OCI-LY7 (cell line): Measurements from ENCODE around the gene NCKAP5. TPM values are rescaled to one million over a fixed set of nuclear protein-coding genes. Genes with fewer than 3 reads are reported as not detected.
"Not testable (repeated sequence)": the region's sequence is repeated elsewhere in the genome, so short reads cannot be mapped to it uniquely, and the experiment has no call there.

Experiments
- BruUV-seq: library from RNA; stranded (reverse); fragments of 400-500 nt; replicated peaks from 2 replicates; lab custom pipeline; 2021; lab: Mats Ljungman, UMichigan
- CTCF ChIA-PET: fragments of 300-600 bp; sonication (Branson Sonifier 250); formaldehyde crosslinking; loops from one replicate; lab custom pipeline; 2022; ENCODE audit warnings: antibody characterized with exemption; ENCODE audit not compliant: unreplicated experiment; lab: Charles Lee
- POLR2A ChIA-PET: fragments of 300-600 bp; sonication (Branson Sonifier 250); formaldehyde crosslinking; loops from one replicate; lab custom pipeline; 2022; ENCODE audit warnings: antibody characterized with exemption; lab: Charles Lee
- DNase-seq: peaks from one replicate; pipeline ENCODE4 v3.0.0-alpha.2; 2015; ENCODE audit warnings: low spot score
- H2AFZ ChIP-seq: fragments of 200-600 bp; sonication (generic), shearing (Covaris generic); 2 replicates; pipeline ENCODE4 v1.6.1; 2014; ENCODE audit warnings: mild to moderate bottlenecking, antibody characterized with exemption, low read length, moderate library complexity
- H3K27ac ChIP-seq: fragments of 200-600 bp; sonication (generic); 2 replicates; pipeline ENCODE4 v1.5.1; 2014; ENCODE audit warnings: mixed run types, low read depth, mild to moderate bottlenecking, moderate library complexity, low read length, inconsistent platforms; ENCODE audit not compliant: poor library complexity, severe bottlenecking
- H3K36me3 ChIP-seq: fragments of 200-600 bp; sonication (generic); 2 replicates; pipeline ENCODE4 v1.6.1; 2014; ENCODE audit warnings: mild to moderate bottlenecking, antibody characterized with exemption, low read length, moderate library complexity, mixed read lengths; ENCODE audit not compliant: insufficient read depth
- H3K4me1 ChIP-seq: fragments of 200-600 bp; sonication (generic); 2 replicates; pipeline ENCODE4 v1.5.1; 2014; ENCODE audit warnings: mild to moderate bottlenecking, low read length; ENCODE audit not compliant: insufficient read depth, poor library complexity, severe bottlenecking
- H3K4me2 ChIP-seq: fragments of 200-600 bp; sonication (generic); 2 replicates; pipeline ENCODE4 v1.6.1; 2014; ENCODE audit warnings: mild to moderate bottlenecking, low read length
- H3K4me3 ChIP-seq: fragments of 200-600 bp; sonication (generic); 2 replicates; pipeline ENCODE4 v1.5.1; 2014; ENCODE audit warnings: mild to moderate bottlenecking, low read depth, low read length; ENCODE audit not compliant: poor library complexity, severe bottlenecking
- H3K79me2 ChIP-seq: fragments of 200-600 bp; sonication (generic); 2 replicates; pipeline ENCODE4 v1.6.1; 2016; ENCODE audit warnings: low read depth, mild to moderate bottlenecking, low read length, moderate library complexity, mixed read lengths; ENCODE audit not compliant: insufficient read depth
- H3K9me2 ChIP-seq: fragments of 200-600 bp; sonication (generic); 2 replicates; pipeline ENCODE4 v1.6.1; 2016; ENCODE audit warnings: mild to moderate bottlenecking, low read length, mixed read lengths; ENCODE audit not compliant: insufficient read depth
- H3K9me3 ChIP-seq: fragments of 200-600 bp; sonication (generic); 2 replicates; pipeline ENCODE4 v1.6.1; 2014; ENCODE audit warnings: mild to moderate bottlenecking, mixed run types, low read length, mixed read lengths
- H4K20me1 ChIP-seq: fragments of 200-600 bp; sonication (generic); 2 replicates; pipeline ENCODE4 v1.6.1; 2014; ENCODE audit warnings: mild to moderate bottlenecking, antibody characterized with exemption, low read length, moderate library complexity, mixed read lengths; ENCODE audit not compliant: insufficient read depth
- EZH2phosphoT487 ChIP-seq: fragments of 200-600 bp; sonication (generic); IDR thresholded peaks from 2 replicates; pipeline ENCODE4 v1.6.1; 2018; ENCODE audit warnings: low read depth, borderline replicate concordance, mild to moderate bottlenecking, mixed run types, antibody characterized with exemption, low read length, moderate library complexity, mixed read lengths
- intact Hi-C: fragments of 100-400 bp; cut with micrococcal nuclease; formaldehyde crosslinking; loops from one replicate; pipeline ENCODE4 v1.10.0; 2022; ENCODE audit not compliant: unreplicated experiment
- total RNA-seq, 2 experiments: library from RNA; depleted of rRNA in 1 of 2; stranded (reverse); fragments of >200 nt in 1 of 2; shearing (Covaris generic) in 1 of 2; gene quantifications; 2 replicates each; pipeline ENCODE4 v1.2.3, GENCODE V29; 2014 to 2022
- TF ChIP-seq, protein P1 (sequence below): fragments of 200-600 bp; sonication (generic); conservative IDR thresholded peaks from 2 replicates; pipeline ENCODE4 v1.5.1; 2014; ENCODE audit warnings: mild to moderate bottlenecking, antibody characterized with exemption, low read length, moderate library complexity, mixed read lengths

NCKAP5 gene
- total RNA-seq, 2 experiments from 2014 or later, result not detected

DNA sequence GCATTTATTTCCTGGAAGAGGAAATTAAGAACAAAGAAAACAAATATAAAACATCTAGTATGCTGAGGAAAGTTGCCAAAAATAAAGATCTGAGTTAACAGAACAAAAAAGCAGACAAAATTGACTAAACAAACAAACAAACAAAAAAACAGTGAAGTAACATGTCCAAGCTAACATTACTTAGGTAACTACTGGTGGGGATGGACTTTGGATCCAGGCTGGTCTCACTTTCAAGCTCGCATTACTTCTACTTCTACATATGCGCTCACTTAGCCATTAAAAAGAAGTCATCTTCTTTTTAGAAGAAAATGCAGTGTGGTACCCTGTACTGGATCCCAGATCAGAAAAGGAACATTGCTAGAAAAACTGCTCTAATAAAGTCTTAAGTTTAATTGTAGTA is 358.9 kb downstream of the NCKAP5 start:
- ChIA-PET CTCF (no interaction called here), POLR2A (no interaction called here)
- no peaks in the 10 kb centered on the region for H3K36me3 ChIP-seq
- no peaks in the 10 kb centered on the region for H3K9me3 ChIP-seq
- no peaks in the 10 kb centered on the region for H3K9me2 ChIP-seq
- TF ChIP-seq EZH2phosphoT487, result no peak
- TF ChIP-seq, protein P1, sequence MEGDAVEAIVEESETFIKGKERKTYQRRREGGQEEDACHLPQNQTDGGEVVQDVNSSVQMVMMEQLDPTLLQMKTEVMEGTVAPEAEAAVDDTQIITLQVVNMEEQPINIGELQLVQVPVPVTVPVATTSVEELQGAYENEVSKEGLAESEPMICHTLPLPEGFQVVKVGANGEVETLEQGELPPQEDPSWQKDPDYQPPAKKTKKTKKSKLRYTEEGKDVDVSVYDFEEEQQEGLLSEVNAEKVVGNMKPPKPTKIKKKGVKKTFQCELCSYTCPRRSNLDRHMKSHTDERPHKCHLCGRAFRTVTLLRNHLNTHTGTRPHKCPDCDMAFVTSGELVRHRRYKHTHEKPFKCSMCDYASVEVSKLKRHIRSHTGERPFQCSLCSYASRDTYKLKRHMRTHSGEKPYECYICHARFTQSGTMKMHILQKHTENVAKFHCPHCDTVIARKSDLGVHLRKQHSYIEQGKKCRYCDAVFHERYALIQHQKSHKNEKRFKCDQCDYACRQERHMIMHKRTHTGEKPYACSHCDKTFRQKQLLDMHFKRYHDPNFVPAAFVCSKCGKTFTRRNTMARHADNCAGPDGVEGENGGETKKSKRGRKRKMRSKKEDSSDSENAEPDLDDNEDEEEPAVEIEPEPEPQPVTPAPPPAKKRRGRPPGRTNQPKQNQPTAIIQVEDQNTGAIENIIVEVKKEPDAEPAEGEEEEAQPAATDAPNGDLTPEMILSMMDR, result no peak
- intact Hi-C loops, result no loop called here
- no peak overlapping the region for H3K27ac ChIP-seq
- H2AFZ ChIP-seq, result no peak overlapping the region
- no peak overlapping the region for H3K4me3 ChIP-seq
- no TSS peak for BruUV-seq
- H3K79me2 ChIP-seq, result no peaks in the 10 kb centered on the region
- H4K20me1 ChIP-seq, result no peaks in the 10 kb centered on the region
- DNase-seq, result no peak
- H3K4me1 ChIP-seq, result no peaks in the 10 kb centered on the region
- no peak overlapping the region for H3K4me2 ChIP-seq

DNA sequence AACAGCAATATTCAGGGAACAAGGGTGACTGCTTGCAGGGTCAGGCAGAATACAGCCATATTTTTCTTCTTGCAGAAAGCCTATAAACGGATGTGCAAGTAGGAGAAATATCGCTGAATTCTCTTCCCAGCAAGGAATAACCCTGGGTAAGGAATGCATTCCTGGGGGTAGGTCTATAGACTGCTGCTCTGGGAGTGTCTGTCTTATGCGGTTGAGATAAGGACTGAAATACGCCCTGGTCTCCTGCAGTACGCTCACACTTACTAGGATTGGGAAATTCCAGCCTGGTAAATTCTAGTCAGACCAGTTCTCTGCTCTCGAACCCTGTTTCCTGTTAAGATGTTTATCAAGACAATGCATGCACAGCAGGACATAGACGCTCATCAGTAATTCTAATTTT is 361.6 kb downstream of the NCKAP5 start:
- CTCF ChIA-PET, H3K4me2 ChIP-seq, H3K27ac ChIP-seq, H3K4me1 ChIP-seq, H3K79me2 ChIP-seq, H3K9me3 ChIP-seq, BruUV-seq, H3K4me3 ChIP-seq, H2AFZ ChIP-seq, H4K20me1 ChIP-seq, H3K36me3 ChIP-seq, H3K9me2 ChIP-seq, DNase-seq, POLR2A ChIA-PET, intact Hi-C loops: not testable (repeated sequence)

DNA sequence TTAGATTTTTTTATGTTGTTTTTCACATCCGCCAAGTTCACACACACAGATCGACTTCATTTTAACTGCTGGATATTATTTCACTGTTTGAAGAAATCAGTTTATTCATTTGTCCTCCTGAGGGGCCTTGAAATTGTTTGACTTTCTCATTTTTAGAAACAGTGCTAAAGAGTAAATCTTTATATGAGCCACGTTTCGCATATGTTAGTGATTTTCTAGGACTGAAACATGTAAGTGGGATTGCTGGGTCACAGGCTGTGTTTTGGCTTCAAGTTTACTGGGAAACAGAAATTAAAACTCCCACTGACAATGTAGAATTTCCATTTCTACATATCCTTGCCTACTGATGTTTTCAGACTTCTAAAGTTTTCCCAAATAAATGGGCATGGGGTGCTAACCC is 363.8 kb downstream of the NCKAP5 start:
- no peak overlapping the region for H3K4me2 ChIP-seq
- no peak overlapping the region for H3K4me3 ChIP-seq
- TF ChIP-seq EZH2phosphoT487, result no peak
- TF ChIP-seq, protein P1, result no peak
- H3K9me3 ChIP-seq, result no peaks in the 10 kb centered on the region
- intact Hi-C loops, result no loop called here
- no TSS peak for BruUV-seq
- no peaks in the 10 kb centered on the region for H4K20me1 ChIP-seq
- ChIA-PET POLR2A (interaction anchor here (0.6 kb wide), 1 partner anchor 72 kb away, joined by 3 read pairs; no protein-coding TSS in a partner anchor), CTCF (no interaction called here)
- H3K4me1 ChIP-seq, result no peaks in the 10 kb centered on the region
- H2AFZ ChIP-seq, result no peak overlapping the region
- no peak overlapping the region for H3K27ac ChIP-seq
- no peaks in the 10 kb centered on the region for H3K79me2 ChIP-seq
- H3K9me2 ChIP-seq, result no peaks in the 10 kb centered on the region
- DNase-seq, result no peak
- no peaks in the 10 kb centered on the region for H3K36me3 ChIP-seq
